GM18511 (cell line): ENCODE results near the gene FBXL7.

Source experiments
- ATAC-seq: cut with Tn5 transposase; IDR thresholded peaks from one replicate; pipeline ENCODE4 v1.9.1; 2021; ENCODE audit warnings: mild to moderate bottlenecking, moderate library complexity; ENCODE audit not compliant: unreplicated experiment

Gene FBXL7

DNA sequence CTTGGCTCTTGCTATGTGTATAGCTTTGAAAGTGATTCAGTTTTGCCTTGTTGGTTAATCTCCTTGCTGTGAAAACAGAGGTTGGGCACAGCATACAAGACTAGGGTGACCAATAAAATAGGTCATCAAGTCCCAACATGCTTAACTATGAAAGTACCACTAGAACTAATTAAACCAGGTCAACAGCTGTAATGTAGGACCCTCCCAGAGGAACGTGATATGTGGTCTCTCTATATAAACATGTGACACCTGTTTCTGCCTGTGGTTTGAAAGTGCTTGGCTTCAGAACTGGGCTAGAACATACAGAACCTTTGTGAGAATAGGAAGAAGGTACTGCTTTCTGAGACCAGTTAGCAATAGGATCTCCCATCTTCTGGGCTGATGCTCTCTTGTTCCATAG is 297.1 kb downstream of the FBXL7 start:
- no peak for ATAC-seq

DNA sequence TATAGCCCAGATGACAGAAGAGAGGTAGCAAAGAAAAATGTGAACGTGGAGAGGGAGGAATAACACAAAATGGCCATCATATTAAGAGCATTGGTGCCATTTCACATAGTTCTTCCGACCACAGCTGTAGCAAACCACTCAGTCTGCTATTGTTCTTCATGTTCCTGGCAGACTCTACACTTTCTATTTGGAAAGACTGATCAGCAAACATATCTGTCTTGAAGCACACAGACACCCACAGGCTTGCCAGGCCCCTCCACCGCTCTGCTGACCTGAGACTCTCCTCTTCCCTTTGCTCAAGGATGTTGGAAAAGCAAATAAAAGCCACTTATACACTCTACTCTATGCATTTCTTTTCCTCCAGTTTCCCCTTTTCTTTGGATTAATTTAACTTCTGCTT is 298.0 kb downstream of the FBXL7 start:
- ATAC-seq: no peak

DNA sequence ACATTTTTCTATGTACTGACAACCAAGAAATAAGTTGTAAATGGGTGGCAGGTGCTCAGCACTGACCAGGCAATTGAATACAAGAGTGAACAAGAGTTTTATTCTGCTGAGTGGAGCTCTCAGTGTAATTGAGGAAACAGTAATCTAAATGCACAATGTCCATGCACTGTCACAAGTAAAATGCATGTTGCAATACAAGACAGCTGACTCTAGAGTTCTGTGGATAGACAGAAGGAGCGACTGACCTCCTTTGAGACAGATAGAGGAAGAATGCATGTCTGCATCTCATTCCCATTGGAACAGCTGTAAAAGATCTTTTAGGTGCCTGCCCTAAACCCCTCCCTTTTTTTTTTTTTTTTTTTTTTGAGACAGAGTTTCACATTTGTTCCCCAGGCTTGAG is 299.0 kb downstream of the FBXL7 start:
- ATAC-seq: no peak

DNA sequence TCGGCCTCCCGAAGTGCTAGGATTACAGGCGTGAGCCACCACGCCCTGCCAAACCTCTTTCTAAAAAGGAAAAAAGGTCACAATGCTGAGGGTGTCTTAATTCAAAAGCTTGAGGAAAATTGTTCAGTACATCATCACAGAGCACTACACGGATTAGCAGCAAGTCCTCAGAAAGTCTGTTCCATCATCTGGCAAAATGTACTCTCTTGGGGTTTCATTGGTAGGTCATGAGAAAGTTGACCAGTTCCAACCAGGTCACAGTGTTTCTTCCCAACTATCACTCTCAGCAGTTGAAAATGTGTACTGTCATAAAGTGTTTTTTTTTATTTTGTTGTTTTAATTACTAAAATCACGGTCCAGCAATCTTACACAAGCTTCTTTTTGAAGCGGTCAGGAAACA is 299.6 kb downstream of the FBXL7 start:
- no peak for ATAC-seq

DNA sequence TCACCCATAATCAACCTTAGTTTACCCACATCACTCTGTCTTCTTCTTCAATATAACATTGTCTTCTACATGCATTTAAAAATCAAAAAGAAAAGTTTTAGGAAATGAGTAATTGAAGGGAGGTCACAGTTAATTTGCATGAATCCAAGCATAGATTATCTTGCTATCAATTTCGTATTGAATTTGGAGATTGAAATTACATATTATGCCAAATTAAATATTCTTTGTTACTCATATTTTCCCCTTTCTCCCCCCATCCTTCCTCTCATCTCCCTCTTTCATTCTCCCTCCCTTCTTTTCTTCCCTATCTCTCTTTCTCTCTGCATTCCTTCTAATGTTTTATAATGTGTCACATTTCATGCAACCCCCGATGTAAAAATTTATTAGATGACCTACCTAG is 303.3 kb downstream of the FBXL7 start:
- no peak for ATAC-seq

DNA sequence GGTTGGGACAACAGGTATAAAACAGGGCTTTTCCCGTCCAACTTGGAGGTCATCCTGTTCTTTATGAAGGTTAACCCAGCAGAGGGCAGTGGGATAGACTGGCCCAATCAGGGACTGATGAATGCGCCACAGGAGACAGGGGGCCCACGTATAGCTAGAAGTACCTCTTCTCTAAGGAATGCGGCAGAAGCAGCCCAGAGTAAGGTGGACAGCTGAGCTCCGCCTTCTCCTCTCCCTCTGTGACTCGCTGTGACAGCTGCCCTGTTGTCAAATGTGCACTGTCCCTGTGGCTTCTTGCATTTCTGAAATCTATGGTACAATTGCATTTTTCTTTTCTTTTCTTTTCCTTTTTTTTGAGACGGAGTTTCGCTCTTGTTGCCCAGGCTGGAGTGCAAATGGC is 306.6 kb downstream of the FBXL7 start:
- ATAC-seq: no peak

DNA sequence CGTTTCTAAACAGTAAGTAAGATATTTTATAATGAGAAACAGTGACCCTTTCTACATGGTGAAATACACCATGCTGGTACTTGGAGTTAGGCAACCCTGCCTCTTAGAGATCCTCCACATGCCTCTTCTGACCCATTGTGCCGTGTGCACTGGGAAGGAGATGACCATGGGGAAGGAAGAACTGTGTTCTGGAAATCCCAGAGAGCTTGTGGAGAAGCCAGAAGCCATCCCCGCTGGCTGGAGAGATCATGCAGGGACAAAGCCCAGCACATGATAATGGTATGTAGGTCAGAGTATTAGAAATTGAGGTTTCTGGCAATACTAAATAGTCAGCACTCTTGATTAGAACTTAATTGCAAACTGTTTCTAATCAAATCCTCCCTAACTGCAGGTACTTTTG is 307.3 kb downstream of the FBXL7 start:
- no peak for ATAC-seq

DNA sequence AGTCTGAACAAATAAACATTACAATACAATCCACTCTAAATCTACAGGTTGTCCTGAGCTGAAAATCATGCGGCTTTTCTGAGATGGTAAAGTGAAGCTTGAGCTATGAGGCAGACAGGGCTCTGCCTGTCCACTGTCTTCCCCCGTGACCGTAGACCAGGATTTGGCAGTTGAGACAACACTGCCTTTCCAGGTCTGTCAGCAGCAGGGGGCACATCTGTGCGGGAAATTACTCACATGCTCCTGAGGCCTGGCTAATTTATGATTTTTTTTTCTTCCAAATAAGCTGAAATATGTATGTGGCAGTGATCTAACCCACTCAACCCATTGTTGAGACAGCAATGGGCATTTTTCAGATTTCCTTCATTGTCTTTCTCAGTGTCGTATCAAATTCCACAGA is 307.9 kb downstream of the FBXL7 start:
- ATAC-seq: no peak

DNA sequence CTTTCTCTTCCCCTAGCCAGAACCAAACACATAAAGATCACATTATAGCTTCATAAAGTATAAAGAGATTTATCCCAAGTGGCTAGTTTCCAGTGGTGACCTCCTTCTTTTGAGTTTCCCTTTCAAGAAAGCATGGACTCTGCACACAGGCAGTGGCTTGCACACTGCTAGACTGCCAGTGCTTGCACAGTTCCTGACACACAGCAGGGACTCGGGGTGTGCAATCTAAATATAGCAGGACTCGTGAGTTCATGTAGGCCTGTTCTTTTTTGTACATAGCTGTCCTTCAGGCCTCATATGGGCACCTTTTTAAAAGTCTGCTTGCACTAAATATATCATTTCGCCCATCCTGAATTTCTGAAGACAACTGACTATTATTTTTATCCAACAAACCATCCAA is 308.6 kb downstream of the FBXL7 start:
- ATAC-seq: no peak

DNA sequence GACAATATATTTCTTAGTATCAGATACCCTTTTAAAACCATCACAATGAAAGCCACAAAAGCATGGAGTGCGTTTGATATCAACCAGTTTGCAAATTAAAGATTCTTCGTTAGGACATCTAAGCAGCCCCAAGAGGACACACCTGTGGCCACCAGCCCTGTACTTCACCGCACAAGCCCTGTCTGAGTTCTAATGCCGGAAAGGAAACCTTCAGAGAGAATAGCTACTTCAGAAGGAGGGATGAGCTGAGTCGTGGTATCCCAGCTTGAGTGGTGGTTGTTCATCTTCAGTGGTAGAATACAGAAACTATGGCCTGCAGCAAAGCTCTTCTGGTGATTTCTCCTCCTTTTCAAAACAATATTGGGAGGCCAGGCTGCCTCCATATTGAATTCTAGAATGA is 319.6 kb downstream of the FBXL7 start:
- no peak for ATAC-seq

DNA sequence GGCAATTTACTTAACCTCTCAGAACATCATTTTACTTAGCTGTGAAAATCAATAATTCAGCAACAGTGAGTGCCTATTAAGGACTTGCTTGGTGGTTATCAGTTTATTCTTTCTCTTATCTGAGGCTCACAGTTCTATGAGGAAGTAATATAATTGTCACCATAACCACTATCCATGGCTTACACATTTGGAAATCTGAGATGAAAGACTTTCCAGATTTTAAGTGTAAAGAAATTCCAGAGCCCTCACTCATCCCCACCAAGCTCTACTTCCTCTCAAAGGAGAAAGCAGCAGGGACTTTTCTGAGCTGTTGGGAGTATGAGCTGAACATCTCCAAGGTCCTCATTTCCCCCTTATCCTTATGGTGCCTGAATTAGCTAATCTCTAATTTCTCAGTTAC is 321.5 kb downstream of the FBXL7 start:
- ATAC-seq: no peak

DNA sequence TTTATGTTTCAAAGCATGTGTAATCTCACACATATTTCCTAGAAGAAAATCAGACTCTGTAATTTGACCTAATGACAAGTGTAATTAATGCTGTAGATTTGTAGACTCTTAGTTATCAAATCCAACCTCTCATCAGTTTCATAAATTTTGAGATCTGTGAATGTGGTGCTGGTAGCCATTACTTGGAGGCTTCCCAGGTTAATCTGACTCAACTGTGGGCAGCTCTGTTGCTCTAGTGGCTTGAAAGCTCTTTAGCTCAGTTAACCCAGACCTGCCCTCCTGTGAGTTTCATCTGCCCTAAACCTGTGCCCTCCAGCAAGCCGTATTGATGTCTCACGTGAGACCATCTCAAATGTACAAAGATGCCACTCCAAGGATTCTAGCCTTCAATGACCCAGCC is 323.4 kb downstream of the FBXL7 start:
- no peak for ATAC-seq

DNA sequence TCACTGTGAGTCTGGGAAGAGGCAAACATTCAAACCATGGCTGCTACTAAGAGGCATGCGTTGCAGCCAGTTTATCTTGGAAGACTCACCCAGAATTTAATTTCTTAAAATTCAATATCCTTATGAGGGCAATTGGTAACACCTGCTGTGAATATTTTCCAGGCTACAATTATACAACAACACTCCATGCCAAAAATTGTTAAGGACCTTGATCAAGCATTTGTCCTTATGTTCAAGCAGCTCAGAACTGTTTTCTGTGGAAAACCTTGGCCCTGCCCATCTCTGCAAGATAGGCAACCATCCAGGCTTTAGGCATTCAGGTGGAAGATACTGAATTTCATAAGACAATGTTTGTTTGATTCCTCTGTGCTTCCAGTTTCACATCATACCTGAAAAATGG is 327.8 kb downstream of the FBXL7 start:
- no peak for ATAC-seq

DNA sequence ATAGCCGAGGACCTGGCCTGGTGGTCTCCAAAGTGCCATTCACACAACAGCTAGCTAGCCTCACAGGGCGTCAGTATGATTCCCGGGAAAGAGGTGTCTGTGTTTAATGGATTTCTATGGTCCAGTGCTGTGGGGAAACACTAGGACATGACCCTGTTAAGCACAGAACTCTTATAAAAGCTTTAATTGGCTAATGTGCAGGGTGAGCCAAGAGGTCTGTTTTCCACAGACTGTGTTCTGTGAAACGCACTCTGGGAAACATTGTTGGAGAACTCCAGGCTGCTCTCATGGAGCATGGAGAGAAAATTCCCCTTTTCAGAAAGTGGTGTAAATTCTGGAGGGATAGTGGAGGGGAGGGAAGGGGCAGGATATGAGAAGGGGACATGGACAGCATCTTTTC is 331.4 kb downstream of the FBXL7 start:
- no peak for ATAC-seq

DNA sequence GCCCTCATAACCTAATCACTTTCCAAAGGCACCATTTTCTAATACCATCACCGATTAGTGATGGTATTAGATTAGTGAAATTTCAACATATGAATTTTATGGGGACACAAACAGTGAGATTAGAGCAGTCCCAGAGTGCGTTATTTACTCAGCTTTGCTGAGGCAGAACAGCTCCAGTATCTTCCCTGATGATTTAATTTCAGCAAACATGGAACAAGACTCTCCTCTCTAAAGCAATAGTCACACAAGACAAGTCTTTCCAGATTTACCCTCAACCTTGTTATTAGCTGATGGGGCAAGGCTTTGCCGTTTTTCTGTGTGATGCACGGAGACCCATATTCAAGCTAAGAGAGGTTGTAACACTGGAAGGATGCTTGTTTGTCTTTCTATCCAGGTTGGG is 333.4 kb downstream of the FBXL7 start:
- ATAC-seq: no peak

DNA sequence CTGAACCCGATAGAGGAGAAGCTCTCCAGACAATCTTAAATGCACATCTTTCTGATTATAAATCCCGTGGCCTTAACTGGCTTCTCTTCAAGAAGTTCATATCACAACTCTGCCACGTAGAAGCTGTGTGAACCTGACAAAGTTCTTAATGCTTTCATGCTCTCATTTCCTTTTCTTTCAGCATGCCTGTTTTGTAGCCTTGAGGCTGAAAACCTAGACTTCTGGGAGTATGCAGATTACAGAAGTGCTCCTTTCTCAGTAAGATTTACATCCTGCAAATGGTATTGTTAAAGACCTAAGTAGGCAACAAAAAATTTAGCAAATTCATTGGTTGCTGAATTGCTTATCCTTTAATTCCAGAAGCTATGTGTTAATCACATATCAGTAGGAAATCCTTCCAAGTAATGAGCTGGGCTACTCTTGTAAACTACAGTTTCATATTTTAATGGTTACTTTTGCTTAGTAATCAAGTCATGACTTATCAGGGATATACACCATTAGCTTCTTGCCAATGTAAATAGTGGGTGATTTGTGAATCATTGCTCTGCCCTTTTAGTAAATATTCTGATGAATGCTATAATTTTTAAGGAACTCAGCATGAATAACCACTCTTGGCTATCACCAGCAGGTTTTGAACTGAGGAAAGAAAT is 334.7 kb downstream of the FBXL7 start:
- ATAC-seq: no peak

DNA sequence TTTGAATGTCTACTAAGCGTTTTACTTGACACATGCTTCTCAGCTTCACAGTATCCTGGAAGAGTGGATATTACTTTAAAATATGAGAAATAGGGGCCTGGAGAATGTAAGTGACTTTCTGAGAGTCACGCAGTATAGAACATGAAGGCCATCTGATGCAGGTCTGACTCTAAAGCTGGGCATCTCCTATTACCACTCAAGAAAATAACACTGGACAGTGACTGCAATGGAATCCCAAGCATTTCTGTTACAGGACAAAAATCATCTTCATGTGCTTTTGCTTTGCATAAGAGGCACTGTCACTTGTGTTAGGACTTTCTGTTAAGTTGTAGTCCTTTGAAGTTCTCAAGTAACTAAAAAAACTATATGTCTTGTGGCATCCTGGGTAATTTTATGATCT is 335.5 kb downstream of the FBXL7 start:
- no peak for ATAC-seq

DNA sequence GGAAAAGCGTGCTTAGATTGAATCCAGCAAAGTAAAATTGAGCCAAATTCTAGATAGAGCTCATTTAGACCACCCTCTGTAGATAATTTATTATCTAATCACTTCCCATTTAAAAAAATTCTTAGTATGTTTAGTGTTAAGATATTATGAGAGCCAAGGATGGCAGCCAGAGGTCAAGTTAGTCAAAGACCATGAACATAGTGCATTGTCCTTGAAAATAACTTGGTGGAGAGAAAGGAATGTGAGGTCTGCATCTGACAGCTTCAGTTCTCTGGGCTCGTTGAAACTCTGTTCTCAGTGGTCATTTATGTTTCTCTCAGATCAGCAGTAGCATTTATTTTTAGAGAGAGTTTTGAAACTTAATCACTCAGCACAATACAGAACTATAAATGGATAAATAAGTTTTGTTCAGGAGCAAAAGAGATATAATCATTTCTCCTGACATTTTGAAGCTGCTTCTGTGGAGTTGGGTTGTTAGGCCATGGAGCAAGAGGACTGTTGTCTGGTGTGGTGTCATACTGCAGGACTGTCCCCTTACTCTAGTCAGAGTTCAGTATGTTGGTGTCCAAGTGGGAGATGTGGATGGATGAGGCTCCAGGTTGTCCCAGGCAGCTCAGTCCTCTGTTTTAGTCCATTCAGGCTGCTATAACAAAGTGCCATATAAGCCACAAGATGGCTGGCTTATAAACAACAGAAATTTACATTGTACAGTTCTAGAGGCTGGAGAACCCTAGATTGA is 337.7 kb downstream of the FBXL7 start:
- no peak for ATAC-seq

DNA sequence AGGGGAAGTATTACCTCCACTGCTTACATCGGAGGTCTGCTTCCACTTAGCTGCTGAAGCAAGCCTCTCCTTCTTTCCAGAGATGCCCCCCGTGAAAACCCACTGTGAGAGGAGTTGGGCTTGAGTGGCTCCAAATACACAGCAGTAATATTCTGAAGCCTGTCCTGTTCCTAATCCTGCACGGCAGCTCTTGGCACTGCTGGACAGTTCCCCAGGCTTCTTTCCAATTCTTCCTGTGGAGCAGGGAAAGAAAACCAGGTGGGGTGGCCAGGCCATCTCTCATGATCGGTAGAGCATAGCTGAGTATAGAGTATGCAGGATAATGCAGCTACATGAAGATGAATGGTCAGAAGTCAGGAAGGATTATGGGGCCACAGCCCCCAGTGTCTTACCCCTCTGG is 344.3 kb downstream of the FBXL7 start:
- no peak for ATAC-seq

DNA sequence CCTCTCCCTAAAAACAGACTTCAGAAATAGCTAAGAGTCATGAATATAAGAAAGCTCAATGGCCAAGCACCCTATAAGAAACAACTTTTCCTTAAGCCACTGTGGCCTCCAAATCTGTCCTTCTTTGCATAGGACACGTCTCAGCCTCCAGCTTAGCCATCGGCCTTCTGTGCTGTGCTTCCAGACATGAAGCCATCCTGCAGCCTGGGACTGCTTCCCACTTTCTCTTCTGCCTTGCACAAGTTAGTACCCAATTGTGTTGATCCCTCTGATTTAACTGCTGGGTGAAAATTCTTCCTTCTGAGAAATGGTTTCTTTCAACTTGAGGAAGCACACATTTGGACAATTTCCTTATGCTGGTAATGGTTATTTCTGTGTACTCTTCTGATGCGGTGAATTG is 344.9 kb downstream of the FBXL7 start:
- ATAC-seq: no peak

DNA sequence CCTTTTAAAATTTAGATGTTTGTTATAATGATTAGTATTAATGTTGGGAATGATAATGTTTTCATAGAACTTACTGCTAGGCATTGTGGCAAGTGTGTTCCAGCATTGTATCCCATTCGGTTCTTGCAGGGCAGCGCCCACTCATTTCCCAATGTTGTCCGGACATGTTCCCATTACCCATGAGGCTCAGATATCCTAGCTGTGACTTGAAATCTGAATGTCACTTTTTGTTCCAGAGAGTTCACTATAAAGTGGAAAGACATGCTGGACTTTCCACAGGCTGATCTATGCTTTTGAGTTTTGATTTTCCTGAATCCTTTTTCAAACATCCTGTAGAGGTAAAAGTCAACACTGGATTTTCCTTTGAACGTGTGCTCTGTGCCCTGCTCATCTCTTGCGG is 350.6 kb downstream of the FBXL7 start:
- ATAC-seq: no peak

DNA sequence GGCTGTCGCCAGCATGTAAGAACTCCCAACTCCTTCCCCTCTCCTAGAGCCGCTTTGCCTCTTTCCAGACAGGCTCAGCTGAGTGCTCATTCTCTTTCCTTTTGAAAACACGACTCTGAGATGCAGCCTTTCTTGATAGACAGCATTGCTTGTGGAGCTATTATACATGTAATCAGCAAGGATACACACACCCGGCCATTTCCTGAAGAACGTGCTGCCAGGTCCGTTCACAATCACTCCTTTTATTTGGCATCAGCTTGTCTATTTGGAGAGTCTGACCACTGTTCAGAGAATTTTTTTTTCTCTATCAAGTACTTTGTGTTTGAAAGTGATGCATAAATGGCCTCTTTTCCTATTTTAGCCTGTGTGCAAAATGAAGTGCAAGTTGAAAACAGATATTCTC is 351.0 kb downstream of the FBXL7 start:
- ATAC-seq: no peak

DNA sequence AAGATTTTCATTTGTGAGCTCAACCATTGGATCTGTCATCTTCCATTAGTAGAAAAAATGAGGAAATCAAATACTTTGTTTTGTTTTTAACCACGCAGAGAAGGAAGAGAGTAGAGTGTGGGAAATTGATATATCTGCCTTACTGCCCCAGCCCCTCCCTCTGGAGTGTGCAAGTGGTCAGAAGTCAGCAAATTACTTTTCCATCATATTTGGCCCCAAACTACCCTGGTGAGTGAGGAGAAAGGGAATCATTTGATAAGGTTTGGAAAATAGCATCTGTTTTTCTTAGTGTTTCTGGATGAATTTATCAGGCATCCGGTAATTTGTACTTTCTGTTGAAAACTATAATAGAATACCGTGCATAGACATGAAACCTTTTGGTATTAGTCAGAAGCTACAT is 352.2 kb downstream of the FBXL7 start:
- ATAC-seq: no peak
